Measurements from ENCODE around the gene CCNF. TPM values are rescaled to one million over a fixed set of nuclear protein-coding genes. Genes with fewer than 3 reads are reported as not detected.
A peak's percentile ranks its signal among the peaks of the same experiment; 100 is the strongest.

Gene CCNF
- total RNA-seq, 2 experiments from 2014 or later = 0.81 to 1.3 TPM

- no peak for TF ChIP-seq CTCF (IDR thresholded peaks at IDR 0.05)
- ATAC-seq (ENCODE audit: poor library complexity) (no peak), DNase-seq (peak in 1 of 14 experiments; percentile 23)
- H3K4me3 Mint-ChIP-seq = no peak overlapping the region
- no peaks in the 10 kb centered on the region for H3K9me3 Mint-ChIP-seq
- peaks cover 12% of the 10 kb centered on the region for H3K4me1 Mint-ChIP-seq (ENCODE audit: low read depth)
- no peak overlapping the region for H3K4me3 ChIP-seq (ENCODE audit: low read length)
- H3K27ac ChIP-seq (ENCODE audit: low read depth in 1 of 2, low read length in 2 of 2) = no peak overlapping the region
- intact Hi-C loops (cut with DNase I, micrococcal nuclease) = loop anchor here (5.0 kb wide), 4 partner anchors 54 to 459 kb away; partner anchors contain the start of genes CASKIN1 (in 1 of the 2), CCNF (in 1 of the 2) and NHERF2 (in 1 of the 2)
- H3K27me3 Mint-ChIP-seq = no peaks in the 10 kb centered on the region
- no peaks in the 10 kb centered on the region for H3K36me3 Mint-ChIP-seq (ENCODE audit: low read depth)
- H3K27me3 ChIP-seq (ENCODE audit: control insufficient read depth in 1 of 2, insufficient read depth in 2 of 2, low read length in 2 of 2) = no peaks in the 10 kb centered on the region
- POLR2A ChIA-PET = interaction anchor here (1.0 to 1.1 kb wide), 2 partner anchors 51 to 216 kb away, joined by 3 read pairs; partner anchors contain the start of gene PDPK1
- H3K36me3 ChIP-seq (ENCODE audit: insufficient read depth, low read length) = no peaks in the 10 kb centered on the region
- CTCF ChIA-PET = interaction anchor here (1.2 to 1.7 kb wide), 2 partner anchors 15 to 146 kb away, joined by 4 to 7 read pairs; partner anchors contain the start of gene ABCA3
- H3K9me3 ChIP-seq (ENCODE audit: control insufficient read depth in 1 of 2, insufficient read depth in 1 of 2, low read length in 2 of 2) = no peaks in the 10 kb centered on the region
- no peak overlapping the region for H3K27ac Mint-ChIP-seq
- peaks cover 17% of the 10 kb centered on the region for H3K4me1 ChIP-seq (ENCODE audit: insufficient read depth, low read length)
Observed at GRCh38 chr16:2485811-2486507, 56.7 kb downstream of the CCNF start.

GRCh38 chr16:2486645-2487516 is 57.6 kb downstream of the CCNF start:
- POLR2A ChIA-PET = interaction anchor here (1.0 to 1.9 kb wide), 4 partner anchors 12 to 292 kb away, joined by 3 to 5 read pairs (median 3); partner anchors contain the start of genes PDPK1 and TBC1D24
- CTCF ChIA-PET = interaction anchor here (0.6 to 1.7 kb wide), 6 partner anchors 9 to 149 kb away, joined by 3 to 7 read pairs (median 4); partner anchors contain the start of genes ABCA3 and CCNF
- Mint-ChIP-seq H3K4me3 (peak overlapping the region; percentile 13), H3K27ac (peak overlapping the region; percentile 61), H3K9me3 (no peaks in the 10 kb centered on the region), H3K4me1 (ENCODE audit: low read depth) (peaks cover 12% of the 10 kb centered on the region), H3K27me3 (no peaks in the 10 kb centered on the region), H3K36me3 (ENCODE audit: low read depth) (no peaks in the 10 kb centered on the region)
- Histone ChIP-seq H3K27me3 (ENCODE audit: control insufficient read depth in 1 of 2, insufficient read depth in 2 of 2, low read length in 2 of 2) (no peaks in the 10 kb centered on the region), H3K27ac (ENCODE audit: low read depth in 1 of 2, low read length in 2 of 2) (no peak overlapping the region), H3K36me3 (ENCODE audit: insufficient read depth, low read length) (no peaks in the 10 kb centered on the region), H3K4me3 (ENCODE audit: low read length) (no peak overlapping the region), H3K9me3 (ENCODE audit: control insufficient read depth in 1 of 2, insufficient read depth in 1 of 2, low read length in 2 of 2) (no peaks in the 10 kb centered on the region), H3K4me1 (ENCODE audit: insufficient read depth, low read length) (peaks cover 17% of the 10 kb centered on the region)
- intact Hi-C loops (cut with DNase I, micrococcal nuclease) = loop anchor here (1.0 to 5.0 kb wide), 5 partner anchors 55 to 460 kb away; partner anchors contain the start of genes ABCA3 (in 2 of the 2), CASKIN1 (in 1 of the 2), CCNF (in 1 of the 2) and NHERF2 (in 1 of the 2)
- DNase-seq (peak; percentile 67 to 93 (median 79)), ATAC-seq (ENCODE audit: poor library complexity) (peak; percentile 99)
- TF ChIP-seq CTCF (IDR thresholded peaks at IDR 0.05) = peak; percentile 65

- Histone ChIP-seq H3K27ac (ENCODE audit: low read depth in 1 of 2, low read length in 2 of 2) (no peak overlapping the region), H3K27me3 (ENCODE audit: control insufficient read depth in 1 of 2, insufficient read depth in 2 of 2, low read length in 2 of 2) (no peaks in the 10 kb centered on the region), H3K36me3 (ENCODE audit: insufficient read depth, low read length) (no peaks in the 10 kb centered on the region), H3K9me3 (ENCODE audit: control insufficient read depth in 1 of 2, insufficient read depth in 1 of 2, low read length in 2 of 2) (no peaks in the 10 kb centered on the region), H3K4me3 (ENCODE audit: low read length) (no peak overlapping the region), H3K4me1 (ENCODE audit: insufficient read depth, low read length) (peaks cover 17% of the 10 kb centered on the region)
- H3K27ac Mint-ChIP-seq = peak overlapping the region; percentile 61
- ChIA-PET CTCF (interaction anchor here (1.7 kb wide), 1 partner anchor 147 kb away, joined by 7 read pairs; the partner anchor contains the start of gene ABCA3), POLR2A (interaction anchor here (0.9 to 1.9 kb wide), 3 partner anchors 13 to 293 kb away, joined by 3 to 5 read pairs (median 3); partner anchors contain the start of gene TBC1D24)
- TF ChIP-seq CTCF (IDR thresholded peaks at IDR 0.05) = peak; percentile 23
- no peak for ATAC-seq (ENCODE audit: poor library complexity)
- H3K4me1 Mint-ChIP-seq (ENCODE audit: low read depth) = peaks cover 12% of the 10 kb centered on the region
- H3K27me3 Mint-ChIP-seq = no peaks in the 10 kb centered on the region
- no peaks in the 10 kb centered on the region for H3K9me3 Mint-ChIP-seq
- no peak for DNase-seq
- intact Hi-C loops (cut with DNase I, micrococcal nuclease) = loop anchor here (1.0 to 5.0 kb wide), 5 partner anchors 55 to 460 kb away; partner anchors contain the start of genes ABCA3 (in 2 of the 2), CASKIN1 (in 1 of the 2), CCNF (in 1 of the 2) and NHERF2 (in 1 of the 2)
- no peaks in the 10 kb centered on the region for H3K36me3 Mint-ChIP-seq (ENCODE audit: low read depth)
- H3K4me3 Mint-ChIP-seq = no peak overlapping the region
Observed at GRCh38 chr16:2487517-2487842, 58.2 kb downstream of the CCNF start.

All from CD4-positive, alpha-beta T cell (primary cell).